Subcutaneous adipose tissue (tissue), 4 donors: ENCODE results near the gene PINK1. TPM values are rescaled to one million over a fixed set of nuclear protein-coding genes. Genes with fewer than 3 reads are reported as not detected.

ENCODE experiments used
- CTCF ChIP-seq: fragments of 450-650 bp; IDR thresholded peaks from one replicate; pipeline ENCODE4 v1.5.1; 2016; ENCODE audit warnings: low read depth, mild to moderate bottlenecking, control low read depth, antibody characterized with exemption, moderate library complexity
- total RNA-seq, 4 donors: library from RNA; depleted of rRNA; stranded (reverse); fragments of >200 nt; gene quantifications; one replicate each; pipeline ENCODE4 v1.1.0, GENCODE V29; 2016

PINK1 gene
- total RNA-seq, 4 donors from 2014 or later, result 73.7 to 169 (median 129) TPM

GRCh38 chr1:20683614-20684013 is 50.4 kb downstream of the PINK1 start:
- TF ChIP-seq CTCF, result no peak

DNA sequence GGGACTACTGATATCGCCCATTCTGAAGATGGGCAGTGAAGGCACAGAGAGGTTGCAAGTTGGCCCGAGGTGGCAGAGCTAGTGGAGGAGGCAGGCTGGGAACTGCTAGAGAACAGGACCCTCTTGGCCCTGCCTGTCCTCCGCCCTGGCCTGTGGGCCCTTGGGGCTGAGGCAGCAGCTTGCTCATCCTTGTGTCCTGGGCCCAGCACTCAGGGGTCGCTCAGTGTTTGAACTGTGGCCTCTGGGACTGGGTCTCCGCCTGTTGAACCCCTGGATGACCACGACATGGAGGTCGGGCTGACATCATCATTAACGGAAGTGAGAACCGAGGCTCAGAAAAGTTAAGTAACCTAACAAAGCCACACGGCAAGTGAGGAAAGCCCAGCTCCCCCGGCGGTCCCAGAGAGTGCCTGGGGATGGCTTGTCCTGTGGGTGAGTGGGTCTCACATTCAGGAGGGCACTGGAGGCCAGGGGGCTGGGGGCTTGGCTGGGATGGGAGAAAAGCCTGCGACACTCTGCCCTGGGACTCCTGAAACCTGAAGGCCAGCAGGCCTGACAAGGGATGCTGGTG is 50.9 kb downstream of the PINK1 start:
- TF ChIP-seq CTCF, result no peak

- no peak for TF ChIP-seq CTCF
Measured at GRCh38 chr1:20684651-20685050, 51.4 kb downstream of the PINK1 start.

GRCh38 chr1:20685099-20685662 is 51.9 kb downstream of the PINK1 start:
- no peak for TF ChIP-seq CTCF

DNA sequence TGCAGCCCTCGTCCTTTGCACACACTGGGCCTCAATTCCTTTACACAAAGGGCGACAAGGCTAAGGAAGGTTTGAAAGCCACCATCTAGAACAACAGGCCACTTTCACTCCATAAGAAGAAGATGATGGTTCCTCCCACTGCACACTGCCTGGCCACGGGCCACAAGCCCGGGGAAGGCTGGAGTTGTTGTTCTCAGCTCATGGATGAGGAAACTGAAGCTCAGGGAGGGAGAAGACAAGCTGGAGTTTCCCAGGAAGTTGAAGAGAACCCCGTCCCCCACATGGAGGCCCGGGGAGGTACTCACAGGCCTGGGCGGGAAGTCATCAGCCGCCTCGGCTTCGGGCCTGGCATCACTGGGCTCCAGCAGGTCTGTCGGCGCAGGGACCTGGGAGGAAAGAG is 52.5 kb downstream of the PINK1 start:
- no peak for TF ChIP-seq CTCF

GRCh38 chr1:20686883-20687725 is 53.8 kb downstream of the PINK1 start:
- TF ChIP-seq CTCF, result no peak

DNA sequence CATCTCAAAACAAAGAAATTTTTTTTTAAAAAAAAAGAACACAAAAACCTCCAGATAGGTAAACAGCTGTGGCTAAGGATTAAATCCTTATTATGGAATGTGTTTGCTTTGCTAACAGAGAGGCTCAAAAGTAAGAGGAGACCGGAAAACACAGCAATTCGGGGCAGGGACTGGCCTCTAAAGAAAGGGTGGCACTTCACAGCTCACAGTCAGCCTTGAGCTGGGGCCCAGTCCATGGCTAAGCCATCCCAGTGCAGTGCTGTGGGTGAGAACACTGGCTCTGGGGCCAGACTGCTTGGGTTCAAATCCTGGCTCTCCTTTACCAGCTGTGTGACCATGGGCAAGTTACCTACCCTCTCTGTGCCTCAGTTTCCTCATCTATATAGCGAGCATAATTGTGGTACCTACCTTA is 56.4 kb downstream of the PINK1 start:
- no peak for TF ChIP-seq CTCF
